GM18867 (cell line): ENCODE results near the gene SETD5.

ENCODE experiments used
- ATAC-seq: cut with Tn5 transposase; IDR thresholded peaks from one replicate; pipeline ENCODE4 v1.9.1; 2021; ENCODE audit warnings: mild to moderate bottlenecking, moderate library complexity; ENCODE audit not compliant: unreplicated experiment

The SETD5 gene

GRCh38 chr3:9406856-9407626 lies 9.6 kb downstream of the SETD5 start:
- ATAC-seq: no peak

- ATAC-seq: no peak
Measured at GRCh38 chr3:9408061-9408460, 10.6 kb downstream of the SETD5 start.

- no peak for ATAC-seq
Measured at GRCh38 chr3:9408546-9408945, 11.1 kb downstream of the SETD5 start.

GRCh38 chr3:9409981-9410854 lies 12.8 kb downstream of the SETD5 start:
- ATAC-seq: no peak

- no peak for ATAC-seq
Measured at GRCh38 chr3:9411302-9411701, 13.9 kb downstream of the SETD5 start.

GRCh38 chr3:9412293-9412692 lies 14.9 kb downstream of the SETD5 start:
- ATAC-seq: no peak

GRCh38 chr3:9414826-9415225 lies 17.4 kb downstream of the SETD5 start:
- ATAC-seq: no peak

- ATAC-seq: no peak
Measured at GRCh38 chr3:9415485-9416138, 18.2 kb downstream of the SETD5 start.

GRCh38 chr3:9416139-9416780 lies 18.8 kb downstream of the SETD5 start:
- ATAC-seq: no peak

- no peak for ATAC-seq
Measured at GRCh38 chr3:9420850-9421549, 23.6 kb downstream of the SETD5 start.

GRCh38 chr3:9422712-9423424 lies 25.5 kb downstream of the SETD5 start:
- no peak for ATAC-seq

GRCh38 chr3:9428411-9428810 lies 31.0 kb downstream of the SETD5 start:
- no peak for ATAC-seq

GRCh38 chr3:9430733-9431132 lies 33.3 kb downstream of the SETD5 start:
- no peak for ATAC-seq

GRCh38 chr3:9433627-9434521 lies 36.5 kb downstream of the SETD5 start:
- ATAC-seq: no peak

- no peak for ATAC-seq
Measured at GRCh38 chr3:9435316-9435715, 37.9 kb downstream of the SETD5 start.

- ATAC-seq: no peak
Measured at GRCh38 chr3:9439331-9439730, 41.9 kb downstream of the SETD5 start.

- no peak for ATAC-seq
Measured at GRCh38 chr3:9441501-9442221, 44.2 kb downstream of the SETD5 start.

- ATAC-seq: no peak
Measured at GRCh38 chr3:9448071-9448470, 50.7 kb downstream of the SETD5 start.
